Measurements from ENCODE around the gene MAPK1IP1L.
A peak's percentile ranks its signal among the peaks of the same experiment; 100 is the strongest.
"Not testable (repeated sequence)": the region's sequence is repeated elsewhere in the genome, so short reads cannot be mapped to it uniquely, and the experiment has no call there.

The MAPK1IP1L gene

DNA sequence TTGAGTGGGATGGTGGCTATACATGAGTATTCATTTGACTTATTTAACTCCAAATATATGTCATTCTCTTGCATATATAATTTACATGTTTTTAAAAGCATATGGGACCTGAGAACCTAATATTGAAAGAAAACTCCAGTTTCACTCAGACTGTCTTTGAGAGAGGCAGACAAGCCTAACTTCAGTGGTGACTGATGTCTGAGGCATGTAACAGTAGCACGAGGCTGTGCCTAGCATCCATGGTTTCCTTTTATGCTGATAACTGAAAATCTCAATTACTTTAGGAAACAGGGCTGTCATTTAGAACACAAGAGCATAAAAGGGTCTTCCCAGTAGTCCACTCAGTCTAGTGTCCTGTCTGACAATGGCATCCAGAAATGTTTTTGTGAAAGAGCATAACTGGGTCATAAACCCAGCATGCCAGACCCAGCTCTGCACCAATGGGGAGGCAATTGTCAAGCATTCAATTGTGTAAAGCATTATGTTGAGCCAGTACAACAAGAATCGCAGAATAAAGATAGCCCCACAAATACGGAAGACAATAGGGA, 24.3 kb downstream of the MAPK1IP1L start:
- H3K79me2 ChIP-seq (ENCODE audit: control insufficient read depth, insufficient read depth, low read length, poor library complexity): no peaks in the 10 kb centered on the region
- H2BK120ac ChIP-seq (ENCODE audit: insufficient read depth, low read length, poor library complexity): no peak overlapping the region
- H3K4ac ChIP-seq (ENCODE audit: low read depth, low read length): no peak overlapping the region
- no peaks in the 10 kb centered on the region for H3K27me3 ChIP-seq (ENCODE audit: insufficient read depth, low read length)
- no peak overlapping the region for H2AK5ac ChIP-seq (ENCODE audit: low read length)
- no peak overlapping the region for H3K9ac ChIP-seq (ENCODE audit: low read length)
- peaks cover 5 to 9% of the 10 kb centered on the region in 2 experiments for H3K4me1 ChIP-seq (ENCODE audit: control insufficient read depth in 1 of 2, insufficient read depth in 2 of 2, low read length in 2 of 2)
- H3K36me3 ChIP-seq (ENCODE audit: control insufficient read depth in 1 of 2, insufficient read depth in 2 of 2, low read length in 2 of 2): no peaks in the 10 kb centered on the region
- no peak overlapping the region for H3K27ac ChIP-seq (ENCODE audit: low read depth, low read length)
- no peak overlapping the region for H3K18ac ChIP-seq (ENCODE audit: low read length)
- no peak overlapping the region for H3K23ac ChIP-seq (ENCODE audit: low read length)
- H2BK5ac ChIP-seq (ENCODE audit: low read depth, low read length, poor library complexity): no peak overlapping the region
- no peaks in the 10 kb centered on the region for H3K79me1 ChIP-seq (ENCODE audit: low read length)
- no peak overlapping the region for H2AFZ ChIP-seq (ENCODE audit: insufficient read depth, low read length, poor library complexity)
- no peak overlapping the region for H3K14ac ChIP-seq (ENCODE audit: low read length)
- no peak overlapping the region for H3K4me2 ChIP-seq (ENCODE audit: low read length)
- no peak overlapping the region for H4K8ac ChIP-seq (ENCODE audit: low read depth, low read length)
- no peak overlapping the region for H4K12ac ChIP-seq (ENCODE audit: low read depth, low read length)
- no peak for DNase-seq
- H3K9me3 ChIP-seq (ENCODE audit: insufficient read depth, low read depth, low read length): no peaks in the 10 kb centered on the region
- no peak overlapping the region for H3K4me3 ChIP-seq (ENCODE audit: low read depth, low read length)
- H2BK12ac ChIP-seq (ENCODE audit: low read length): no peak overlapping the region
- no CpG with 5 or more reads among the region's 3 CpGs for WGBS (ENCODE audit: extremely low coverage, insufficient coverage, insufficient read length)
- no peak overlapping the region for H4K91ac ChIP-seq (ENCODE audit: low read depth, low read length)

DNA sequence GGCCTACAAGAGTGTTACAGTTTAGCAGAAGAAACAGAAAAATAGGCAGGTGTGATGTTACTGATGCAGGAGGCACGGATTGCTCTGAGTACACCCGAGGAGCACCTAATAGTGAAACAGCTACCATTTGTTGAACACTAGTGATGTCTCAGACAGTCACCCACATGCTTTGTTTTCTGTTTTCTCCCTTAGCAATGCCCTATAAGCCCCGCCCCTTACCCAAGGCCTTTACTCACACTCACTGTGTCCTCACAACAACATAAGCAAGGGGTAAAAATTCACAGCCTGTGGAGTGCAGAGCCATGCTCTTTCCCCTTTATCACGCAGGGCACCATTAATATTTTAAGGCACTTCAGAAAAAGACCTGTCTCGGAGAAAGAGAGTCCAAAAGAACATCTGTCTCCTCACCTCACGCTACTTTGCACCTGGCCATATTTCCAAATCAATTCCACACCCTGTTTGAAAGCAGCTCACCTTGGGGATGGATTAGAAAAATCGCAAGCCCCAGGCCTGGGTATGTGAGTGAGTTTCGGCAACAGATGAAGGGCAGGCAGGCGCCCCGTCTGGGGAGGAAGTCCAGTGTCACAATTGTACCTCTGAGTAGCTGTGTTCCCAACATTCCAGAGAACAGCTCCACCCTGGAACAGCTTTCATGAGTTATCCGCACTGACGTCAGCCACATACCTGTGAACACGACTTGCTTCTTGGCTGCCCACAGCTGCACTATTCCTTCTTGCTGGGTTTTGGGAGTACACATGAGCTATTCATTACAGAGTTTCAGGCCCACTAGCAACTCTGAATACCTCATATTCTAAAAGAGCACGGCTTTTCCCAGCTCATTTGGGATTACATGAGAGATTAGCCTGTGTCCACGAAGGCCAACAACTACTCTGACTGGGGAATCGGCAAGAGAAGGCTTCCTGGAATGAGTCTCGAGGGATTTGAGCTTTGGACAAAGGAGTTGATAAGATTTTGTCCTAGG, 26.0 kb downstream of the MAPK1IP1L start:
- Histone ChIP-seq H3K4me2 (ENCODE audit: low read length) (no peak overlapping the region), H3K79me2 (ENCODE audit: control insufficient read depth, insufficient read depth, low read length, poor library complexity) (no peaks in the 10 kb centered on the region), H4K8ac (ENCODE audit: low read depth, low read length) (no peak overlapping the region), H3K9me3 (ENCODE audit: insufficient read depth, low read depth, low read length) (no peaks in the 10 kb centered on the region), H3K79me1 (ENCODE audit: low read length) (no peaks in the 10 kb centered on the region), H3K4me3 (ENCODE audit: low read depth, low read length) (no peak overlapping the region), H3K4ac (ENCODE audit: low read depth, low read length) (no peak overlapping the region), H2BK5ac (ENCODE audit: low read depth, low read length, poor library complexity) (peak overlapping the region; percentile 34), H3K18ac (ENCODE audit: low read length) (no peak overlapping the region), H3K27ac (ENCODE audit: low read depth, low read length) (no peak overlapping the region), H3K9ac (ENCODE audit: low read length) (no peak overlapping the region), H3K27me3 (ENCODE audit: insufficient read depth, low read length) (no peaks in the 10 kb centered on the region), H2AFZ (ENCODE audit: insufficient read depth, low read length, poor library complexity) (peak overlapping the region; percentile 19), H2AK5ac (ENCODE audit: low read length) (no peak overlapping the region), H4K91ac (ENCODE audit: low read depth, low read length) (no peak overlapping the region), H3K23ac (ENCODE audit: low read length) (no peak overlapping the region), H2BK12ac (ENCODE audit: low read length) (peak overlapping the region; percentile 26), H4K12ac (ENCODE audit: low read depth, low read length) (no peak overlapping the region), H3K14ac (ENCODE audit: low read length) (no peak overlapping the region), H2BK120ac (ENCODE audit: insufficient read depth, low read length, poor library complexity) (no peak overlapping the region), H3K4me1 (ENCODE audit: control insufficient read depth in 1 of 2, insufficient read depth in 2 of 2, low read length in 2 of 2) (peaks cover 5 to 9% of the 10 kb centered on the region in 2 experiments), H3K36me3 (ENCODE audit: control insufficient read depth in 1 of 2, insufficient read depth in 2 of 2, low read length in 2 of 2) (no peaks in the 10 kb centered on the region)
- WGBS (ENCODE audit: extremely low coverage, insufficient coverage, insufficient read length): no CpG with 5 or more reads among the region's 17 CpGs
- peak; percentile 86 to 94 for DNase-seq

DNA sequence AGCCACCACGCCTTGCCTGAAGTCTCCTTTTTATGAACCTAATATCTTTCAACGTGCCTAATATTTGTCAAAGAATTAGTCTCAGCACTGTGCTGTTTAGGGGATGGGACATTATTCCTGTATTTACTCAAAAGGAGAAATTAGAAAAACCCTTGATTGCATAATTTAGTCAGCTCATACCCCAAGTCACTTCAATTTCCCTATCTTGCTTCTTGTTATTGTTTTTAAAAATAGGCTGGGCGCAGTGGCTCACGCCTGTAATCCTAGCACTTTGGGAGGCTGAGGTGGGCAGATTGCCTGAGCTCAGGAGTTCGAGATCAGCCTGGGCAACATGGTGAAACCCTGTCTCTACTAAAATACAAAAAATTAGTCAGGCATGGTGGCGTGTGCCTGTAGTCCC, 28.5 kb downstream of the MAPK1IP1L start:
- H3K27me3 ChIP-seq (ENCODE audit: insufficient read depth, low read length); H3K9me3 ChIP-seq (ENCODE audit: insufficient read depth, low read depth, low read length); H3K18ac ChIP-seq (ENCODE audit: low read length); H3K79me2 ChIP-seq (ENCODE audit: control insufficient read depth, insufficient read depth, low read length, poor library complexity); H2AFZ ChIP-seq (ENCODE audit: insufficient read depth, low read length, poor library complexity); H3K4ac ChIP-seq (ENCODE audit: low read depth, low read length); H4K12ac ChIP-seq (ENCODE audit: low read depth, low read length); H3K36me3 ChIP-seq (ENCODE audit: control insufficient read depth in 1 of 2, insufficient read depth in 2 of 2, low read length in 2 of 2); H2BK120ac ChIP-seq (ENCODE audit: insufficient read depth, low read length, poor library complexity); H2AK5ac ChIP-seq (ENCODE audit: low read length); H3K4me1 ChIP-seq (ENCODE audit: control insufficient read depth in 1 of 2, insufficient read depth in 2 of 2, low read length in 2 of 2); H4K91ac ChIP-seq (ENCODE audit: low read depth, low read length); H3K14ac ChIP-seq (ENCODE audit: low read length); DNase-seq; H4K8ac ChIP-seq (ENCODE audit: low read depth, low read length); H3K23ac ChIP-seq (ENCODE audit: low read length); H3K27ac ChIP-seq (ENCODE audit: low read depth, low read length); H2BK5ac ChIP-seq (ENCODE audit: low read depth, low read length, poor library complexity); H3K4me3 ChIP-seq (ENCODE audit: low read depth, low read length); H3K9ac ChIP-seq (ENCODE audit: low read length); H3K4me2 ChIP-seq (ENCODE audit: low read length); H3K79me1 ChIP-seq (ENCODE audit: low read length); H2BK12ac ChIP-seq (ENCODE audit: low read length): not testable (repeated sequence)
- WGBS (ENCODE audit: extremely low coverage, insufficient coverage, insufficient read length): no CpG with 5 or more reads among the region's 6 CpGs

DNA sequence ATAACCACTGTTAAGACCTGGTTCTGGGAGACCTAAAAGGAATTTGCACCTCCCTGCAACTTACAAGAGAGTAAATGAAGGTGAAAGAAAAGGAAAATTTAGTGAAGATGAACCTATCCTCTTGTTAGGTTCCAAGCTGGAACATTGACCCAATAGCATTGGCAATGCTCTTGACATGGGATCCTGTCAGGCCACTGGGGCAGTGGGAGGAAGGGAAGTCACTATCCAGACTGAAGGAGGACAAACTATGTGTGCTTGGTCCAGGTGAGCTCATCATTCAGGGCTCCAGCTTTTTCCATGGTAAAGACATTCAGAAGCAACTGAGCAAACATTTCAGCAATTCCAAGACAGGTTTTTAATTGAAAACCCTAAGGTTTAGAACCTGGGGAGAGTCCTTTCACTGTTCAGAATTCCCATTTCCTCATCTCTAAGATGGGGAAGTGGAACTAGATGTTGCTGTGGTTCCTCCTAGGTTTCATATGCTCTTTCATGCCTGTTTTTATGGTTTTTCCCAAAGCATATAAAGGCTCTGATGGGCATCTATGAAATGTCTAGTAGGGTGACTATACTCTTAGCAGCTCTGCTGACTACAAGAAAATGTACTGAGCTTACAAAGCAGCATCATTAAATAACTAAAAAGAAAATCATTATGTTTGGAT, 33.1 kb downstream of the MAPK1IP1L start:
- no peak overlapping the region for H3K23ac ChIP-seq (ENCODE audit: low read length)
- no peak overlapping the region for H2AK5ac ChIP-seq (ENCODE audit: low read length)
- no peak overlapping the region for H4K8ac ChIP-seq (ENCODE audit: low read depth, low read length)
- no peak overlapping the region for H2AFZ ChIP-seq (ENCODE audit: insufficient read depth, low read length, poor library complexity)
- no peak overlapping the region for H3K9ac ChIP-seq (ENCODE audit: low read length)
- DNase-seq: no peak
- H3K27me3 ChIP-seq (ENCODE audit: insufficient read depth, low read length): no peaks in the 10 kb centered on the region
- H4K91ac ChIP-seq (ENCODE audit: low read depth, low read length): no peak overlapping the region
- H2BK120ac ChIP-seq (ENCODE audit: insufficient read depth, low read length, poor library complexity): no peak overlapping the region
- no peaks in the 10 kb centered on the region for H3K79me2 ChIP-seq (ENCODE audit: control insufficient read depth, insufficient read depth, low read length, poor library complexity)
- no peak overlapping the region for H3K14ac ChIP-seq (ENCODE audit: low read length)
- H2BK12ac ChIP-seq (ENCODE audit: low read length): no peak overlapping the region
- no peak overlapping the region for H3K4ac ChIP-seq (ENCODE audit: low read depth, low read length)
- H2BK5ac ChIP-seq (ENCODE audit: low read depth, low read length, poor library complexity): no peak overlapping the region
- H4K12ac ChIP-seq (ENCODE audit: low read depth, low read length): no peak overlapping the region
- no peaks in the 10 kb centered on the region for H3K9me3 ChIP-seq (ENCODE audit: insufficient read depth, low read depth, low read length)
- no peaks in the 10 kb centered on the region for H3K36me3 ChIP-seq (ENCODE audit: control insufficient read depth in 1 of 2, insufficient read depth in 2 of 2, low read length in 2 of 2)
- no peaks in the 10 kb centered on the region for H3K4me1 ChIP-seq (ENCODE audit: control insufficient read depth in 1 of 2, insufficient read depth in 2 of 2, low read length in 2 of 2)
- no peak overlapping the region for H3K4me3 ChIP-seq (ENCODE audit: low read depth, low read length)
- no peak overlapping the region for H3K27ac ChIP-seq (ENCODE audit: low read depth, low read length)
- H3K18ac ChIP-seq (ENCODE audit: low read length): no peak overlapping the region
- no peak overlapping the region for H3K4me2 ChIP-seq (ENCODE audit: low read length)
- no peaks in the 10 kb centered on the region for H3K79me1 ChIP-seq (ENCODE audit: low read length)

All from trophoblast cell (in vitro differentiated cells and primary cell).